ENCODE measurements around the gene ARHGAP29. TPM values are rescaled to one million over a fixed set of nuclear protein-coding genes. Genes with fewer than 3 reads are reported as not detected.

The ARHGAP29 gene
- total and polyA plus RNA-seq, 2 experiments from 2014 or later = 4.6 to 6.9 TPM

DNA sequence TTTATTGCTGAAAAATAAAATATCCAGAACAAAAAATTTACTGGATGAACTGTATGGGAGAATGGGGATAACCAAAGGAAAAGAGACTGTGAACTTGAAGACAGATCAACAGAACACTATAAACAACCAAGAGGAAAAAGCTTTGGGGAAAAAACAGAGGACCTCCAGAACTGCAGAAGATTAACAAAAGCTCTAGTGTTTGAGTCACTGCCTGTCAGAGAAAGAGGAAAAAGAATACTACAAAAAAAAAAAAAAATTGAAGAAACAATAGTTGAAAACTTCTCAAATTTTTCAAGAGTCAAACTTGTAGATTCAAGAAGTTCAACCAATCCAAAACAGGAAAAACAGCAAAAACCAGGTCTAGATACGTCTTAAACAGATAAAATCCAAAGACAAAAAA lies 44.3 kb downstream of the ARHGAP29 start:
- Histone ChIP-seq H3F3A (replicated peaks; ENCODE audit: low read depth) (no peaks in the 10 kb centered on the region), H3K4me2 (no peak overlapping the region), H4K20me1 (replicated peaks; ENCODE audit: insufficient read depth) (no peaks in the 10 kb centered on the region), H3K27ac (ENCODE audit: low read depth) (no peak overlapping the region), H3K27me3 (ENCODE audit: insufficient read depth) (no peaks in the 10 kb centered on the region), H2AFZ (no peak overlapping the region), H3K36me3 (ENCODE audit: insufficient read depth) (no peaks in the 10 kb centered on the region), H3K4me1 (ENCODE audit: insufficient read depth) (no peaks in the 10 kb centered on the region; the same call in 1 of the 2 replicates), H3K9me2 (ENCODE audit: insufficient read depth) (no peaks in the 10 kb centered on the region), H3K4me3 (no peak overlapping the region), H3K79me2 (replicated peaks; ENCODE audit: insufficient read depth) (no peaks in the 10 kb centered on the region)
- Mint-ChIP-seq H3K27me3 (ENCODE audit: insufficient read depth, low read depth, poor library complexity) (no peaks in the 10 kb centered on the region), H3K27ac (no peak overlapping the region), H3K9me3 (no peaks in the 10 kb centered on the region), H3K36me3 (ENCODE audit: low read depth) (no peaks in the 10 kb centered on the region), H3K4me3 (no peak overlapping the region), H3K4me1 (peaks cover 6% of the 10 kb centered on the region; the same call in 2 of the 3 replicates)
- ATAC-seq = no peak
- TF ChIP-seq REST (IDR thresholded peaks at IDR 0.05; ENCODE audit: unreplicated experiment) (no peak), EZH2phosphoT487 (IDR thresholded peaks at IDR 0.05; ENCODE audit: unreplicated experiment) (no peak), STAT1 (IDR thresholded peaks at IDR 0.05; ENCODE audit: unreplicated experiment) (no peak)
- DNase-seq (ENCODE audit: low spot score) = no peak

DNA sequence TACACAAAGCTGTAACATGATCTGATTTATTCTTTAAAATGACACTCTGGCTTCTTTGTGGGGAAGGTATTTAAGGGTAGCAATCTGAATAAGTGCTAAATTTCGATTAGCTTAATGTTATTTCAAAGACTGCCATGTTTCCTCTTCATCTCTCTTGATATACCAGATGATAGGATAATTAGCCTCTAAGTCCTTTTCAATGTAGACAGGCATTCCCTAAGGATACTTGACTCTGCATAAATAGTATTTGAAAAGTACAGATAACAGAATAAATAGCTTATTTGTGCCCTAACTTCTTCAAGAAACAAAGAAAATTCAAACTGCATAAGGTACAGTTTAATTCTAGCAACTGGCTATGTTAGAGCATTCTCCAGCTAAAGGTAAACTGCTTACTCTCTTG lies 46.2 kb downstream of the ARHGAP29 start:
- H2AFZ ChIP-seq = no peak overlapping the region
- H3K4me1 ChIP-seq (ENCODE audit: insufficient read depth) = no peaks in the 10 kb centered on the region; the same call in 1 of the 2 replicates
- no peaks in the 10 kb centered on the region for H3K36me3 ChIP-seq (ENCODE audit: insufficient read depth)
- no peaks in the 10 kb centered on the region for H4K20me1 ChIP-seq (replicated peaks; ENCODE audit: insufficient read depth)
- Mint-ChIP-seq H3K27me3 (ENCODE audit: insufficient read depth, low read depth, poor library complexity) (no peaks in the 10 kb centered on the region), H3K9me3 (no peaks in the 10 kb centered on the region), H3K36me3 (ENCODE audit: low read depth) (no peaks in the 10 kb centered on the region), H3K27ac (no peak overlapping the region), H3K4me1 (peaks cover 6% of the 10 kb centered on the region; the same call in 2 of the 3 replicates), H3K4me3 (no peak overlapping the region)
- DNase-seq (ENCODE audit: low spot score) = no peak
- ATAC-seq = no peak
- H3K4me3 ChIP-seq = no peak overlapping the region
- H3K79me2 ChIP-seq (replicated peaks; ENCODE audit: insufficient read depth) = no peaks in the 10 kb centered on the region
- no peaks in the 10 kb centered on the region for H3K27me3 ChIP-seq (ENCODE audit: insufficient read depth)
- no peaks in the 10 kb centered on the region for H3F3A ChIP-seq (replicated peaks; ENCODE audit: low read depth)
- H3K4me2 ChIP-seq = no peak overlapping the region
- H3K27ac ChIP-seq (ENCODE audit: low read depth) = no peak overlapping the region
- no peaks in the 10 kb centered on the region for H3K9me2 ChIP-seq (ENCODE audit: insufficient read depth)
- TF ChIP-seq NANOG (IDR thresholded peaks at IDR 0.05; ENCODE audit: borderline replicate concordance) (no peak), STAT1 (IDR thresholded peaks at IDR 0.05; ENCODE audit: unreplicated experiment) (no peak), EZH2 (IDR thresholded peaks at IDR 0.05; ENCODE audit: low read depth, unreplicated experiment) (no peak), POLR2AphosphoS5 (IDR thresholded peaks at IDR 0.05; ENCODE audit: low read depth) (no peak), REST (IDR thresholded peaks at IDR 0.05; ENCODE audit: unreplicated experiment) (no peak), ZNF462 (CRISPR knock-in tag; IDR thresholded peaks at IDR 0.05) (no peak)

All from GM23338 (cell line).